Testis (tissue), 3 donors: ENCODE results near the gene ABCC3. TPM values are rescaled to one million over a fixed set of nuclear protein-coding genes. Genes with fewer than 3 reads are reported as not detected.

Experiments
- DNase-seq: peaks from one replicate; pipeline ENCODE4 v3.0.0-alpha.2; 2019
- H3K27ac ChIP-seq, 2 donors: fragments of 200-600 bp; sonication (generic); one replicate each; pipeline ENCODE4 v1.5.1; 2019
- H3K27me3 ChIP-seq: fragments of 200-600 bp; sonication (generic); one replicate; pipeline ENCODE4 v1.5.1; 2019
- H3K36me3 ChIP-seq: fragments of 200-600 bp; sonication (generic); one replicate; pipeline ENCODE4 v1.5.1; 2017; ENCODE audit warnings: low read depth; ENCODE audit errors: missing control alignments
- H3K4me1 ChIP-seq: fragments of 200-600 bp; sonication (generic); one replicate; pipeline ENCODE4 v1.5.1; 2019
- H3K4me3 ChIP-seq, 2 donors: fragments of 200-600 bp; sonication (generic); one replicate each; pipeline ENCODE4 v1.5.1; 2017 to 2019
- H3K9me3 ChIP-seq: fragments of 200-600 bp; sonication (generic); one replicate; pipeline ENCODE4 v1.5.1; 2017
- CTCF ChIP-seq, 3 experiments: fragments of 450-650 bp in 2 of 3; fragments of 200-600 bp in 1 of 3; sonication (generic) in 1 of 3; IDR thresholded peaks; one replicate each; pipeline ENCODE4 v1.5.1; 2016 to 2019; ENCODE audit warnings: antibody characterized with exemption in 3 of 3, mild to moderate bottlenecking in 2 of 3, moderate library complexity in 1 of 3
- POLR2A ChIP-seq: fragments of 450-650 bp; IDR thresholded peaks from one replicate; pipeline ENCODE4 v1.6.1; 2017; ENCODE audit warnings: antibody characterized with exemption, mild to moderate bottlenecking, moderate library complexity
- WGBS, 2 donors: methylation state at CpG; one replicate each; pipeline ENCODE4 v1.1.5; 2018; 5-methylcytosine and 5-hydroxymethylcytosine counted together
- intact Hi-C: fragments of 100-400 bp; cut with DNase I; formaldehyde crosslinking; loops from one replicate; pipeline ENCODE4 v1.15.1; 2023; ENCODE audit warnings: low total_unique reads
- polyA plus RNA-seq: library from polyadenylated mRNA; stranded (reverse); fragments of 350-450 nt; fragmentation: Illumina TruSeq; extraction: RNeasy Lipid Tissue Mini Kit (QIAGEN cat#74804); gene quantifications from one replicate; pipeline ENCODE4 v1.2.3, GENCODE V29; 2014; ENCODE audit warnings: low read depth, low replicate concordance; ENCODE audit not compliant: insufficient read depth
- total RNA-seq, 2 donors: library from RNA; depleted of rRNA; stranded (reverse); fragments of >200 nt; gene quantifications; one replicate each; pipeline ENCODE4 v1.2.3, GENCODE V29; 2016

The ABCC3 gene
- total and polyA plus RNA-seq, 3 donors from 2014 or later = 10.0 to 15.4 (median 12.1) TPM

- H3K27ac ChIP-seq = no peak overlapping the region
- H3K36me3 ChIP-seq = no peaks in the 10 kb centered on the region
These were observed 62.4 kb downstream of the ABCC3 start for GRCh38 chr17:50697062-50697461.

GRCh38 chr17:50697663-50698272 lies 63.1 kb downstream of the ABCC3 start:
- DNase-seq = no peak
- H3K36me3 ChIP-seq = no peaks in the 10 kb centered on the region
- H3K4me1 ChIP-seq = no peaks in the 10 kb centered on the region
- no peaks in the 10 kb centered on the region for H3K27me3 ChIP-seq
- 40 to 50% methylated on average over 3 of the region's 3 CpGs for WGBS, 2 donors
- H3K9me3 ChIP-seq = no peaks in the 10 kb centered on the region
- TF ChIP-seq CTCF (IDR thresholded peaks at IDR 0.05) (no peak), POLR2A (no peak)
- no peak overlapping the region for H3K27ac ChIP-seq
- no peak overlapping the region for H3K4me3 ChIP-seq
- intact Hi-C loops = loop anchor here (5.0 kb wide), 1 partner anchor 150 kb away; the partner anchor contains the start of gene SPATA20

More at GRCh38 chr17:50697062-50697461, 62.4 kb downstream of the ABCC3 start:
- Histone ChIP-seq H3K9me3 (no peaks in the 10 kb centered on the region), H3K4me3 (no peak overlapping the region), H3K27me3 (no peaks in the 10 kb centered on the region), H3K4me1 (no peaks in the 10 kb centered on the region)
- 88 to 94% methylated on average over 3 of the region's 3 CpGs for WGBS, 2 donors
- TF ChIP-seq CTCF (IDR thresholded peaks at IDR 0.05) = no peak
- no peak for TF ChIP-seq POLR2A
- intact Hi-C loops = loop anchor here (5.0 kb wide), 1 partner anchor 150 kb away; the partner anchor contains the start of gene SPATA20
- no peak for DNase-seq

- Histone ChIP-seq H3K9me3 (no peaks in the 10 kb centered on the region), H3K4me3 (no peak overlapping the region), H3K4me1 (no peaks in the 10 kb centered on the region), H3K27ac (no peak overlapping the region), H3K36me3 (no peaks in the 10 kb centered on the region), H3K27me3 (no peaks in the 10 kb centered on the region)
- 88 to 91% methylated on average over 7 of the region's 7 CpGs for WGBS, 2 donors
- no peak for TF ChIP-seq POLR2A
- TF ChIP-seq CTCF (IDR thresholded peaks at IDR 0.05) = no peak
- no peak for DNase-seq
- intact Hi-C loops = loop anchor here (5.0 kb wide), 1 partner anchor 152 kb away; the partner anchor contains the start of gene SPATA20
These were observed 64.7 kb downstream of the ABCC3 start for GRCh38 chr17:50699410-50699809.

- H3K27me3 ChIP-seq = no peaks in the 10 kb centered on the region
- no peaks in the 10 kb centered on the region for H3K36me3 ChIP-seq
- intact Hi-C loops = no loop called here
- no peak overlapping the region for H3K27ac ChIP-seq
- 84 to 90% methylated on average over 3 of the region's 3 CpGs for WGBS, 2 donors
- no peak for DNase-seq
- H3K4me3 ChIP-seq = no peak overlapping the region
- no peaks in the 10 kb centered on the region for H3K9me3 ChIP-seq
- TF ChIP-seq POLR2A (no peak), CTCF (IDR thresholded peaks at IDR 0.05) (no peak)
- peaks cover 2% of the 10 kb centered on the region for H3K4me1 ChIP-seq
These were observed 68.5 kb downstream of the ABCC3 start for GRCh38 chr17:50703162-50703561.
